HL-60/S4 treated with phorbol 12-myristate 13-acetate at 8.2 ng/mL for 4 days and 3 days (cell line): ENCODE data around the gene CLIC6.

Source experiments
- in situ Hi-C: fragments of 300-500 bp; cut with MboI; formaldehyde crosslinking; loops from 2 replicates; pipeline ENCODE4 v1.15.0; 2022; ENCODE audit warnings: low sequenced_read_pairs

Gene CLIC6

GRCh38 chr21:34722684-34723300 is 54.0 kb downstream of the CLIC6 start:
- in situ Hi-C loops = no loop called here

- in situ Hi-C loops = no loop called here
These were observed 55.5 kb downstream of the CLIC6 start for GRCh38 chr21:34724131-34724856.

- in situ Hi-C loops = loop anchor here (25.0 kb wide), 1 partner anchor 1112 kb away; no protein-coding TSS in a partner anchor
These were observed 56.0 kb downstream of the CLIC6 start for GRCh38 chr21:34724857-34725195.

- in situ Hi-C loops = loop anchor here (25.0 kb wide), 1 partner anchor 1111 kb away; no protein-coding TSS in a partner anchor
These were observed 58.0 kb downstream of the CLIC6 start for GRCh38 chr21:34726627-34727337.

- in situ Hi-C loops = loop anchor here (25.0 kb wide), 1 partner anchor 1109 kb away; no protein-coding TSS in a partner anchor
These were observed 59.7 kb downstream of the CLIC6 start for GRCh38 chr21:34728479-34728878.

- in situ Hi-C loops = loop anchor here (25.0 kb wide), 1 partner anchor 1107 kb away; no protein-coding TSS in a partner anchor
These were observed 61.4 kb downstream of the CLIC6 start for GRCh38 chr21:34730194-34730593.

- in situ Hi-C loops = loop anchor here (25.0 kb wide), 1 partner anchor 1106 kb away; no protein-coding TSS in a partner anchor
These were observed 62.1 kb downstream of the CLIC6 start for GRCh38 chr21:34730756-34731445.

- in situ Hi-C loops = loop anchor here (25.0 kb wide), 1 partner anchor 1105 kb away; no protein-coding TSS in a partner anchor
These were observed 63.6 kb downstream of the CLIC6 start for GRCh38 chr21:34732388-34732821.

GRCh38 chr21:34733852-34734251 is 65.1 kb downstream of the CLIC6 start:
- in situ Hi-C loops = loop anchor here (25.0 kb wide), 1 partner anchor 1103 kb away; no protein-coding TSS in a partner anchor

- in situ Hi-C loops = loop anchor here (25.0 kb wide), 1 partner anchor 1103 kb away; no protein-coding TSS in a partner anchor
These were observed 65.9 kb downstream of the CLIC6 start for GRCh38 chr21:34734696-34735095.

GRCh38 chr21:34736116-34736874 is 67.5 kb downstream of the CLIC6 start:
- in situ Hi-C loops = loop anchor here (25.0 kb wide), 1 partner anchor 1101 kb away; no protein-coding TSS in a partner anchor

GRCh38 chr21:34737115-34737514 is 68.3 kb downstream of the CLIC6 start:
- in situ Hi-C loops = loop anchor here (25.0 kb wide), 1 partner anchor 1100 kb away; no protein-coding TSS in a partner anchor

GRCh38 chr21:34740198-34740597 is 71.4 kb downstream of the CLIC6 start:
- in situ Hi-C loops = loop anchor here (25.0 kb wide), 1 partner anchor 1097 kb away; no protein-coding TSS in a partner anchor

- in situ Hi-C loops = loop anchor here (25.0 kb wide), 1 partner anchor 1094 kb away; no protein-coding TSS in a partner anchor
These were observed 74.5 kb downstream of the CLIC6 start for GRCh38 chr21:34743285-34743684.

GRCh38 chr21:34743831-34744230 is 75.0 kb downstream of the CLIC6 start:
- in situ Hi-C loops = loop anchor here (25.0 kb wide), 1 partner anchor 1093 kb away; no protein-coding TSS in a partner anchor

GRCh38 chr21:34744801-34745200 is 76.0 kb downstream of the CLIC6 start:
- in situ Hi-C loops = loop anchor here (25.0 kb wide), 1 partner anchor 1092 kb away; no protein-coding TSS in a partner anchor

- in situ Hi-C loops = loop anchor here (25.0 kb wide), 1 partner anchor 1092 kb away; no protein-coding TSS in a partner anchor
These were observed 76.9 kb downstream of the CLIC6 start for GRCh38 chr21:34745557-34746255.

GRCh38 chr21:34748862-34749261 is 80.1 kb downstream of the CLIC6 start:
- in situ Hi-C loops = loop anchor here (25.0 kb wide), 1 partner anchor 1088 kb away; no protein-coding TSS in a partner anchor
